DOHH2 (cell line): ENCODE measurements around the gene MAP4K3.

Experiments
- CTCF ChIP-seq: fragments of 200-600 bp; sonication (generic); IDR thresholded peaks from one replicate; pipeline ENCODE4 v1.5.1; 2014; ENCODE audit warnings: antibody characterized with exemption, mild to moderate bottlenecking, low read depth, low read length; ENCODE audit not compliant: poor library complexity, severe bottlenecking
- EZH2phosphoT487 ChIP-seq: fragments of 200-600 bp; sonication (generic); IDR thresholded peaks from 2 replicates; pipeline ENCODE4 v1.6.1; 2017; ENCODE audit warnings: borderline replicate concordance, mild to moderate bottlenecking, antibody characterized with exemption, low read length, moderate library complexity, mixed read lengths

GRCh38 chr2:39433586-39434195 lies 3.4 kb downstream of the MAP4K3 start:
- TF ChIP-seq CTCF (no peak), EZH2phosphoT487 (no peak)
